ENCODE measurements around the gene ZBTB8OS.

- TF ChIP-seq CTCF (IDR thresholded peaks at IDR 0.05) (no peak), POLR2A (IDR thresholded peaks at IDR 0.05) (no peak)
These were observed 15.6 kb upstream of the ZBTB8OS start for GRCh38 chr1:32665915-32666314.
